Nephron (organoid): ENCODE data around the gene CDC25B.
A peak's percentile ranks its signal among the peaks of the same experiment; 100 is the strongest.

Experiments used
- H3K27ac Mint-ChIP-seq, 3 experiments: 2 replicates each; pipeline ENCODE4 v1.8.0; 2020; ENCODE audit warnings: mixed read lengths in 3 of 3, mild to moderate bottlenecking in 2 of 3, moderate library complexity in 1 of 3
- H3K27me3 Mint-ChIP-seq: 2 replicates; pipeline ENCODE4 v1.8.0; 2021; ENCODE audit warnings: low read depth, mild to moderate bottlenecking, moderate library complexity, mixed read lengths
- H3K36me3 Mint-ChIP-seq: 2 replicates; pipeline ENCODE4 v1.8.0; 2020; ENCODE audit warnings: low read depth, mixed read lengths
- H3K4me1 Mint-ChIP-seq: 2 replicates; pipeline ENCODE4 v1.8.0; 2020; ENCODE audit warnings: mixed read lengths
- H3K4me3 Mint-ChIP-seq, 3 experiments: 2 replicates each; pipeline ENCODE4 v1.8.0; 2020; ENCODE audit warnings: mild to moderate bottlenecking in 3 of 3, mixed read lengths in 3 of 3, moderate library complexity in 2 of 3
- H3K9me3 Mint-ChIP-seq: 2 replicates; pipeline ENCODE4 v1.8.0; 2020; ENCODE audit warnings: mixed read lengths
- CTCF ChIP-seq, 3 experiments: fragments of 200-600 bp; sonication (generic); IDR thresholded peaks; one replicate each; pipeline ENCODE4 v1.5.0; 2021; ENCODE audit warnings: antibody characterized with exemption in 3 of 3; ENCODE audit not compliant: unreplicated experiment in 3 of 3

Gene CDC25B

GRCh38 chr20:3798908-3799248 is 2.8 kb downstream of the CDC25B start:
- Mint-ChIP-seq H3K4me1 (peaks cover 64% of the 10 kb centered on the region), H3K27me3 (peaks cover 2% of the 10 kb centered on the region), H3K4me3 (peak overlapping the region; percentile 87 to 90 (median 88)), H3K27ac (peak overlapping the region; percentile 97 to 99 (median 98)), H3K36me3 (peaks cover 19% of the 10 kb centered on the region), H3K9me3 (no peaks in the 10 kb centered on the region)
- no peak for TF ChIP-seq CTCF (IDR thresholded peaks at IDR 0.05; ENCODE audit: unreplicated experiment in 3 of 3)

- Mint-ChIP-seq H3K9me3 (no peaks in the 10 kb centered on the region), H3K4me1 (peaks cover 73% of the 10 kb centered on the region)
Observed at GRCh38 chr20:3800256-3800877, 4.3 kb downstream of the CDC25B start.

DNA sequence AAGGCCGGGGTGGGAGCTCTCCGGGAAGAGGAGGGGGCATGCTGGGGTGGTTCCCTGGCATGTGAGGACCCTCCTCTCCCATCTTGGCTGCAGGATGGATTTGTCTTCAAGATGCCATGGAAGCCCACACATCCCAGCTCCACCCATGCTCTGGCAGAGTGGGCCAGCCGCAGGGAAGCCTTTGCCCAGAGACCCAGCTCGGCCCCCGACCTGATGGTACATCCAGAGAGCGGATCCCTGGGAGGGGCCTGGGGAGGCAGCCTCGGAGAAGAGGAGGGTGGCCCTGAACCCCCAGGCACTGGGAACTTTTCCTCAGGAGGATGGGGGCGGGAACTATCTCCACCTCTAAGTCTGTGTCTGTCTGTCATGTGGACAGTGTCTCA is 4.8 kb downstream of the CDC25B start:
- H3K27ac Mint-ChIP-seq, result peak overlapping the region in 1 of 3 experiments; percentile 97
- peaks cover 29% of the 10 kb centered on the region for H3K36me3 Mint-ChIP-seq
- peaks cover 73% of the 10 kb centered on the region for H3K4me1 Mint-ChIP-seq
- H3K9me3 Mint-ChIP-seq, result no peaks in the 10 kb centered on the region
- H3K4me3 Mint-ChIP-seq, result no peak overlapping the region
- H3K27me3 Mint-ChIP-seq, result peaks cover 4% of the 10 kb centered on the region
- TF ChIP-seq CTCF (IDR thresholded peaks at IDR 0.05; ENCODE audit: unreplicated experiment in 3 of 3), result no peak

More at GRCh38 chr20:3800256-3800877, 4.3 kb downstream of the CDC25B start:
- TF ChIP-seq CTCF (IDR thresholded peaks at IDR 0.05; ENCODE audit: unreplicated experiment in 3 of 3), result no peak
- peaks cover 4% of the 10 kb centered on the region for H3K27me3 Mint-ChIP-seq
- H3K27ac Mint-ChIP-seq, result peak overlapping the region; percentile 97 to 99 (median 98)
- H3K36me3 Mint-ChIP-seq, result peaks cover 26% of the 10 kb centered on the region
- peak overlapping the region in 2 of 3 experiments; percentile 44 to 49 for H3K4me3 Mint-ChIP-seq

GRCh38 chr20:3801299-3801698 is 5.2 kb downstream of the CDC25B start:
- peaks cover 4% of the 10 kb centered on the region for H3K27me3 Mint-ChIP-seq
- no peak for TF ChIP-seq CTCF (IDR thresholded peaks at IDR 0.05; ENCODE audit: unreplicated experiment in 3 of 3)
- H3K4me1 Mint-ChIP-seq, result peaks cover 70% of the 10 kb centered on the region
- peaks cover 33% of the 10 kb centered on the region for H3K36me3 Mint-ChIP-seq
- peak overlapping the region in 1 of 3 experiments; percentile 97 for H3K27ac Mint-ChIP-seq
- no peaks in the 10 kb centered on the region for H3K9me3 Mint-ChIP-seq
- H3K4me3 Mint-ChIP-seq, result no peak overlapping the region

GRCh38 chr20:3801846-3802245 is 5.7 kb downstream of the CDC25B start:
- H3K27me3 Mint-ChIP-seq, result peaks cover 4% of the 10 kb centered on the region
- H3K4me3 Mint-ChIP-seq, result no peak overlapping the region
- no peak overlapping the region for H3K27ac Mint-ChIP-seq
- peaks cover 33% of the 10 kb centered on the region for H3K36me3 Mint-ChIP-seq
- no peak for TF ChIP-seq CTCF (IDR thresholded peaks at IDR 0.05; ENCODE audit: unreplicated experiment in 3 of 3)
- peaks cover 70% of the 10 kb centered on the region for H3K4me1 Mint-ChIP-seq
- no peaks in the 10 kb centered on the region for H3K9me3 Mint-ChIP-seq
